Islet precursor cell (in vitro differentiated cells): ENCODE data around the gene HDHD5.
"Not testable (repeated sequence)": the region's sequence is repeated elsewhere in the genome, so short reads cannot be mapped to it uniquely, and the experiment has no call there.

ENCODE experiments used
- DNase-seq: peaks from one replicate; pipeline ENCODE4 v3.0.0-alpha.2; 2018

HDHD5 gene

GRCh38 chr22:17152971-17153370, 6.1 kb downstream of the HDHD5 start:
- DNase-seq: no peak

GRCh38 chr22:17152340-17152739, 6.7 kb downstream of the HDHD5 start:
- DNase-seq: no peak

GRCh38 chr22:17149076-17149815, 9.8 kb downstream of the HDHD5 start:
- no peak for DNase-seq

DNA sequence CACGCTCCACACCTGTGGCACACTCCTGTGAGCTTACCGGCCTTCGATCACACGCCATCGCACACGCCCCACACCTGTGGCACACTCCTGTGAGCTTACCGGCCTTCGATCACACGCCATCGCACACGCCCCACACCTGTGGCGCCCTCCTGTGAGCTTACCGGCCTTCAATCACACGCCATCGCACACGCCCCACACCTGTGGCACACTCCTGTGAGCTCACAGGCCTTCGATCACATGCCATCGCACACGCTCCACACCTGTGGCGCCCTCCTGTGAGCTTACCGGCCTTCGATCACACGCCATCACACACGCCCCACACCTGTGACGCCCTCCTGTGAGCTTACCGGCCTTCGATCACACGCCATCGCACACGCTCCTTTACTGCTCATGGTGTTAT, 11.6 kb downstream of the HDHD5 start:
- not testable (repeated sequence) for DNase-seq

- no peak for DNase-seq
These were observed 13.9 kb downstream of the HDHD5 start for GRCh38 chr22:17145021-17145680.

DNA sequence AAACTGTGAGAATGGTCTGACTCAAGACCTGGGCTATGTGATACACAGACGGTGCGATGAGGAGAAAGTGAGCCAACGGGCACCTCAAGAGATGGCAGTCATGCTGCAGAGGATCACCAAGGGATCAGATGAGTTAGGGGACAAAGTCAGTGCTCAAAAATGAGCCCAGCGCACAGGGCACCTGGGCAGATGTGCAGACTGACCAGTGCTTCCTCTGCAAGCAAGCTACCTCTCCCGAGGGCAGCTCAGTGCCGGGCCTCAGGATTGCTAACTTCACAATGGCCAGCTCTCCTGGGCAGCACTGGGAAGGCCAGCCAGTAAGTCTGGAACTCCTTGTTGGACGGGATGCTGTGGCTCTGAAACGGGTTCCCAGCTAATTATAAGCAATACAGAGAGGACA, 15.3 kb downstream of the HDHD5 start:
- DNase-seq: no peak

DNA sequence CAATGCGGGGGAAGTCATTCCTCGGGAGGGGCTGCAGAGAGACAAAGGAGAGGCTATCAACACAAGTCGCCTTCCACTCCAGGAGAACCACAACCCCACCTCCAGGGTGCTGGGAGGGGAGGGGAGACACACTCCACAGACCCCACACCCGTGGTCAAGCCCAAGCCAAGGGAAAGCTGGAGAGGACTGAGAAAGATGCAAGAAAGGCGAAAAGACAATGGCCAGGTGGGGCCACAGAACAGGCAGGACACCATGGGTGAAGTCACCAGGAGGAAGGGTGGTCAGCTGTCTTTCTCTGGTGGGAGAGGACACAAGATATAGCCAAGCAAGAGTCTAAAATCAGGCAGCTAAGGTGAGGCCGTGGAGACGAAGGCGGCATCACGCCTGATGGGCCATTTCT, 16.0 kb downstream of the HDHD5 start:
- no peak for DNase-seq

DNA sequence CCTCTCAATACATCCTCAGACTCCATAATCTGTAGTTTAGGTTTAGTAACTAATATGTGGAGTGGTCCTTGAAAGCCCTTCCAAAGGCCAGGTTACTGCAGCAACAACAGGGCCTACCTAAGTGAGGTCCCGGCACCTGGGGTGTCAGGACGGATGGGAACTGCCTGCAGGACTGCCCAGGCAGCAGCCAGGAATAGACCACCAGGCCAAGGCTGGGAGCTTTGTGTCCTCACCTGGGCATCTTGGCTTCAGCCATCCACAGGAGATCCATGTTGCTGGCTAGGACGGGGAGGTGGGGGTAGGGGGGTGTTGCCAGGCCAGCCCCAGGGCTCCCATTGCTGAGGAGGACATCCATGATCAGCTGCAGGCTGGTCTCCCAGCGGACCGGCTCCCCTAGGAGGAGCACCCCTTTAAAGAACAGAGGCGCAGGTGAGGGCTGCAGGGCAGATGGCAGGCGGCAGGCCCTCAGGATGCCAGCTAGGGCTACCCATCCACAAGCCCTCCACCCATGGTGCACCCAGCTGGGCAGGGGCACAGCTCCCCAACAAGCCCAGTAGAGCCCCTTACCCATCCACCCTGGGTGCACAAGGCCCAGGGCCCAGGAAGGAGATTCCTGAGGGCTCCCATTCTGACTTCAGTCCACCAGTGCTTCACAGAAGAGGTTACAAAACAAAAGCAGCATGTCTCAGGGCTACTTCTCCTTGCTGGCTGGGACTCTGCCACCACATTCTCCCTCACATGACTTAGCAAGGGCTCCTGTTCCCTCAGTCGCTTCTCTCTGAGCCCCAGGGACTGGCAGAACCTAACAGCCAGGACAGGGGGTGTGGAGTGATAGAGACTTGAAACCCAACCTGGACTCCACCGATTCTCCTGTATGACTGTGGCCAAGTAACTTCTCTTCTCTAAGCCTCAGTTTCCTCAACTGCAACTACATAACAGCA, 18.0 kb downstream of the HDHD5 start:
- DNase-seq: no peak

- no peak for DNase-seq
These were observed 19.1 kb downstream of the HDHD5 start for GRCh38 chr22:17140022-17140421.

DNA sequence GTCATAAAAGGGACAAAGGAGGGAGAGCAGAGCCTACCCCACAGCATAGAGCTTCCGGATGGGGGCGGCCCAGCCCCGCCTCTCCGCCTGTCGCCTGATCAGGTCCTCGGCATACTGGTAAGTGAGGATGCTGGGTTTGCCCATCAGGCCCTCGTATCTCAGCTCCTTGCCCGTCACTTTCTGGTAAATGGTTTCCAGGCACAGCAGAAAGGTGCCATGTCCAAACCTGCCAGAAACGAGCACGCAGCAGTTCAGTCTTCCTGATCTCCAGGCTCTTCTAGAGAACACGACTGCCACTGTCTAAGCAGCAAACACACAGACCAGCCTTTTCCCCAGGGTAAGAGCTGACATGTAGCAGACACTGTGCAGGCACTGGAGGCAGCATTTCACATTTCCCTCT, 20.6 kb downstream of the HDHD5 start:
- no peak for DNase-seq

GRCh38 chr22:17137861-17138425, 21.1 kb downstream of the HDHD5 start:
- DNase-seq: no peak

DNA sequence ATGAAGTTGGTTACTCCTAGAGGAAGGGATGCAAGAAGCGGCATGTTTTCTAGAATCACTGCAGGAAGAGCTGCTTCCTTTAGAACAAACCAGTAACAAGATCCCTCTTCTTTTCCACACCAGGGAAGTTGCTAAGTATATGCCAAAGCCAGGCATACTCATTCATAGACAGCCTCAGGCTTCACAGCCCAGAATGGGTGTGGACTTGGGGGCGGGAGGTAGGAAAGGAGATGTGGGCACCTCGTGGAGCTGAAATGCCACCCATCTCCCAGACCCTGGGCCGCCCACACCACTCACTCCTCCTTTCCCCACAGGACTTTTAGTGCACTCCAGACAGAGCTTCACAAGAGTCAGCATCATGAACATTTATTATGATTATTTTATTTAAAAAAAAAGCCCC, 21.9 kb downstream of the HDHD5 start:
- no peak for DNase-seq

DNA sequence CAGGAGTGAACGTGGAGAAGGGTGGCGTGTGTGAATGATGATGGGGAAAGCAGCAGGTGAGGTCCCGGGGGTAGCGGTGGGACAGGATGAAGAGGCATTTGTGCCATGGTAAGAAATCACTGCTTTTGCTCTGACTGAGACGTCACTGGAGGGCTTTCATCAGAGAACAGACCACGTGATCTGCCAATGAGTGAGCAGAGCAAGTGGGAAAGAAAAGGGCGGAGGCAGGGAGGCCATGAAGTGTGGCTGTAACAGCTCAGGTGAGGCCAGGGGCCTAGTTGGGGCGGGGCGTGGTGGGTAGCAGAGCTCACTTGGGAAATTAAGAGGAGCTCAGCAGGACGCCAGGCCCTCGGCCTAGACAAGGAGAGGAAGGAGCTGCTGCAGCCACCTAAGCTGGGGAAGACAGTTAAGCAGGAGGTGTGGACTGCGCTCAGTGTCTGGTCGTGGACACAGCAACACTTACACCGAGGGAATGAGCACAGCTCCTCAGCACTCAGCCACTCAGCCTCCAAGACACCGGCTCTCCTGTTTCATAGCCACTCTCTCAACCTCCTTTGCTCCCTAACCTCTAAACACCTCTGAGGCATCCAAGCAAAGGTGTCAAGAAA, 23.8 kb downstream of the HDHD5 start:
- no peak for DNase-seq

DNA sequence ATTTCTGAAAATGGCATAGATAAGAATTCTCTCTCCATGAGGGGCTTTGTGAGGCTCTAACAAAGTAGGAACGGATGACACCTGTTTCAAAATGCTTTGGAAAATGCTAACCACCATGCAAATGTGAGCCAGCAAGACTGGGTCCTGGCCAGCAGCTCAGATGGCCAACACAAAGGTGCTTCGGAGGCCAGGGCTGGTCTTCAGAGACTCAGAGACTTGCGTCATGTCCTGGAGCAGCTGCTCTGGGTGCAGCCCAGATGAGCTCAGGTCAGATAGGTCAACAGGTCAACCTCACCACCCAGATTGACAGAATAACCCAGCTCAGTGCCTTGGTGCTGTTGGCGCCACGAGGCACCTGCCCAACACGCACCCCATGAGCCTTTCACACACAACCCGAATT, 25.9 kb downstream of the HDHD5 start:
- DNase-seq: no peak

GRCh38 chr22:17132112-17132511, 27.0 kb downstream of the HDHD5 start:
- no peak for DNase-seq

- no peak for DNase-seq
These were observed 27.4 kb downstream of the HDHD5 start for GRCh38 chr22:17131686-17132085.

DNA sequence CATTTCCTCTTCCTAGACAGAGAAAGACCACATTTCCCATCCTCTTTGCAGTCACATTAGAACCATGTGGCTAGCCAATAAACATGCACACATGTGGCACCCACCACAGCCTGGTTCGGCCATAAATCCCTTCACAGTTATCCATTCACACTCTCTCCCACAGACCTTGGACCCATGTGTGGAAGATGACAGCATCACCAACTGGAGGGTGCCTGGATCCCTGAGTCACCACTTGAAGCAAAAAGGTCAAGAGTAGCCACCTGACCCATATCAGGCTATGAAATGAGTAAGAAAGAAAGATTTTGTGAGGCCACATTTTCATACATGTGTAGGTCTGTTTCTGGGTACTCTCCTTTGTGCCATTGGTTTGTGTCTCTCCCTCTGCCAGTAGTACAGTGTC, 28.9 kb downstream of the HDHD5 start:
- no peak for DNase-seq

GRCh38 chr22:17121233-17122195, 37.6 kb downstream of the HDHD5 start, which contains the start of gene TMEM121B:
Gene TMEM121B (minus strand): TSS chr22:17121360. CDS start chr22:17121127, 233 bp downstream.
- DNase-seq: peak; percentile 95

GRCh38 chr22:17120711-17121232, 38.3 kb downstream of the HDHD5 start:
- DNase-seq: no peak

GRCh38 chr22:17120281-17120680, 38.8 kb downstream of the HDHD5 start:
- peak; percentile 92 for DNase-seq
